HG03442 (cell line): Measurements from ENCODE around the gene GNB5.
"Not testable (repeated sequence)": the region's sequence is repeated elsewhere in the genome, so short reads cannot be mapped to it uniquely, and the experiment has no call there.

ENCODE experiments used
- ATAC-seq: cut with Tn5 transposase; IDR thresholded peaks from one replicate; pipeline ENCODE4 v1.9.1; 2021; ENCODE audit warnings: mild to moderate bottlenecking, moderate library complexity; ENCODE audit not compliant: unreplicated experiment

Gene GNB5

DNA sequence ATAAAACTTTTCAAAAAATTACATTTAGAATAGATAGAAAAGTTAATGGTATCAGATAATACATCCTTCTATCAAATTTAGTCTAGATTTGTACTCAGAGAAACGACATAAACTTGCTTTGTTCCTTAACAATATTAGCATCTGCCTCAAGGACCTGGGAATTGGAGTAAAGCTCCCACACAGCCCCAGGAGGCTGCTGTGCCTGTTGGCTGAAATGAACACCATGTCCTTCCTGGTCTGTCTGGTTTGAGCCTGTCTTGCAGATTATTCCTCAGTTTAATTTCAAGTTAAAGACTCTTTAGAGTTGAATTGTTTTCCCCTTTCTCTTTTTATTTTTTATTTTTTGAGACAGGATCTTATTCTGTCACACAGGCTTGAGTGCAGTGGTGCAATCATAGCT is 19.4 kb downstream of the GNB5 start:
- no peak for ATAC-seq

DNA sequence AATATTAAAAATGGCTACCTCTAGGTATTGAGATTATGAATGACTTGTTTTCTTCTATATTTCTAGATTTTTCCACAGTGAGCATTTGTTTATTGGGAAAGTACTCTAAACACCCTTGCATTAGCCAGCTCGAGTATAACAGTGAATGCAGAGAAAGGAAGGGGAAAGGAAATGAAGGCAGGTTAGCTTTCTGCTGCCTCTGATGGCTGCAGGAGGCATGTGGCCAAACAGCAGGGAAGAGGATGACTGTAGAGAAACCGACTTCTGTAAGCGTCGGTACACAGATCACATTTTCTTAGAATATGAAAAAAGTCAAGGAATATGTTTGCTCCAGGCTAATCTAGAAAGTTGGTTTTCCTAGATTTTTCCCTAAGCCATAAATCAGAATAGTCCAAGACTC is 19.8 kb downstream of the GNB5 start:
- no peak for ATAC-seq

DNA sequence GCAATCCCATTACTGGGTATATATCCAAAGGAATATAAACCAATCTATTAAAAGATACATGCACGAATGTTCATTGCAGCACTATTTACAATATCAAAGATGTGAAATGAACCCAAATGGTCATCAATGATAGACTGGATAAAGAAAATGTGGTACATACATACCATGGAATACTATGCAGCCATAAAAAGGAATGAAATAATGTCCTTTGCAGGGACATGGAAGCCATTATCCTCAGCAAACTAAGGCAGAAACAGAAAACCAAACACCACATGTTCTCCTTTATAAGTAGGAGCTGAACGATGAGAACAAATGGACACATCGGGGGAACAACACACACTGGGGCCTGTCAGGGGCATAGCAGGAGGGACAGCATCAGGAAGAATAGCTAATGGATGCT is 21.0 kb downstream of the GNB5 start:
- not testable (repeated sequence) for ATAC-seq

DNA sequence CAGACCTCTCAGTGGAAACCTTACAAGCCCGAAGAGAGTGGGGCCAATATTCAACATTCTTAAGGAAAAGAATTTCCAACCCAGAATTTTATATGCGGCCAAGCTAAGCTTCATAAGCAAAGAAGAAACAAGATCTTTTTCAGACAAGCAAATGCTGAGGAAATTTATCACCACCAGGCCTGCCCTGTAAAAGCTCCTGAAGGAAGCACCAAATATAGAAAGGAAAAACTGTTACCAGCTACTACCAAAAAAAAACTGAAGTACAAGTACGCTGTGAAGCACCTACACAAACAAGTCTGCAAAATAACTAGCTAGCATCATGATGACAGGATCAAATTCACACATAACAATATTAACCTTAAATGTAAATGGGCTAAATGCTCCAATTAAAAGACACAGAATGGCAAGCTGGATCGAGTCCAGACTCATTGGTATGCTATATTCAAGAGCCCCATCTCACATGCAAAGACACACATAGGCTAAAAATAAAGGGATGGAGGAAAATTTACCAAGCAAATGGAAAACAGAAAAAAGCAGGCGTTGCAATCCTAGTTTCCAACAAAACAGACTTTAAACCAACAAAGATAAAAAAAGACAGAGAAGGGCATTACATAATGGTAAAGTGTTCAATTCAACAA is 25.6 kb downstream of the GNB5 start:
- ATAC-seq: not testable (repeated sequence)

DNA sequence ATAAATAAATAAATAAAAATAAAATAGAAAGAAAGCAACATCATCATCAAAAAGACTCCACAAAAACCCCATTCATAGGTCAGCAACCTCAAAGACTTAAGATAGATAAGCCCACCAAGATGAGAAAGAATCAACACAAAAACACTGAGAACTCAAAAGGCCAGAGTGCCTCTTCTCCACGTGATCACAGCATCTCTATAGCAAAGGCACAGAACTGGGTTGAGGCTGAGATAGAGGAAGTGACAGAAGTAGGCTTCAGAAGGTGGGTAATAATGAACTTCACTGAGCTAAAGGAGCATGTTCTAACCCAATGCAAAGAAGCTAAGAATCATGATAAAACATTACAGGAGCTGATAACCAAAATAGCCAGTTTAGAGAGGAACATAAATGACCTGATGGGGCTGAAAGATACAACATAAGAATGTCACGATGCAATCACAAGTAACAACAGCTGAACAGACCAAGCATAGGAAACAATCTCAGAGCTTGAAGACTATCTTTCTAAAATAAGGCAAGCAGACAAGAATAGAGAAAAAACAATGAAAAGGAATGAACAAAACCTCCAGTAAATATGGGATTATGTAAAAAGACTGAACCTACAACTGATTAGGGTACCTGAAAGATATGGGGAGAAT is 26.4 kb downstream of the GNB5 start:
- ATAC-seq: no peak

DNA sequence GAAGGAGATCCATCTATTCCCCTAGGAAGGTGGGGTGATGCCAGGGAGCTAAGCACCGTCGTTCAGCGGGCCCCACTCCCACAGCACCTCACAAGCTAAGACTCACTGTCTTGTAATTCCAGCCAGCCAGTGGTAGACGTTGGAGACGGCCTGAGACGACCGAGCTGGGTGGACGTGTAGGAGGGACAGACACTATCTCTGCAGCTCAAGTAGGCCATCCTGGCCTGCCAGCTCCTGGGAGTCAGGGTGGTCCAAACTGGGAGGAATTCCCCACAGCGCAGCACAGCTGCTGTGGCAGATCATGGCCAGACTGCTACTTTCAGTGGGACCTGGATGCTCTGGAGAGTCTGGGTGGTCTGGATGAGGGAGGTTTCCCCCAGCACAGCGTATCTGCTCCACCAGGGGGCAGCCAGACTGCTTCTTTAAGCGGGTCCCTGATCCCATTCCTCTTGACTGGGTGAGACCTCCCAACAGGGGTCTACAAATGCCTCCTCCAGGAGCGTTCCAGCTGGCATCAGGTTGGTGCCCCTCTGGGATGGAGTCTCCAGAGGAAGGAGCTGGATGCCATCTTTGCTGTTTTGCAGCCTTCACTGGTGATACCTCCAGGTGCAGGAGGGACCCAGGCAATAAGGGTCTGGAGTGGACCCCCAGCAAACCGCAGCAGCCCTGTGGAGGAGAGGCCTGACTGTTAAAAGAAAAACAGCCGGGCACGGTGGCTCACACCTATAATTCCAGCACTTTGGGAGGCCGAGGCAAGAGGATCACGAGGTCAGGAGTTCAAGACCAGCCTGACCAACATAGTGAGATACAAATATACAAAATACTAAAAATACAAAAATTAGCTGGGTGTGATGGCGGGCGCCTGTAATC is 27.6 kb downstream of the GNB5 start:
- no peak for ATAC-seq

DNA sequence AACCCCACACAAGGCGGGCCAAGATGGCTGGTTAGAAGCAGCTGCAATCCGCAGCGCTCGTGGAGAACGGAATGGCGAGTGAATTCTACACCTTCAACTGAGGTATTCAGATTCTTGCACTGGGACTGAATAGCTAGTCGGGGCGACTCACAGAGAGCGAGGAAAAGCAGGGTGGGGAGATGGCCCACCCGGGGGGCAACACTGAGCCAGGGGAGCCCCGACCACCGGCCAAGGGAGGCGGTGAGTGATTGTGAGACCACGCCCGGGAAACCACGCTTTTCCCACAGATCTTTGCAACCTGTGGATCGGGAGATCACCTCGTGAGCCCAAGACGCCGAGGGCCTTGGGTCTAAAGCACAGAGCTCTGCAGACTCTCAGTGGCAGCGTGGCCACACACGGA is 28.3 kb downstream of the GNB5 start:
- ATAC-seq: no peak

DNA sequence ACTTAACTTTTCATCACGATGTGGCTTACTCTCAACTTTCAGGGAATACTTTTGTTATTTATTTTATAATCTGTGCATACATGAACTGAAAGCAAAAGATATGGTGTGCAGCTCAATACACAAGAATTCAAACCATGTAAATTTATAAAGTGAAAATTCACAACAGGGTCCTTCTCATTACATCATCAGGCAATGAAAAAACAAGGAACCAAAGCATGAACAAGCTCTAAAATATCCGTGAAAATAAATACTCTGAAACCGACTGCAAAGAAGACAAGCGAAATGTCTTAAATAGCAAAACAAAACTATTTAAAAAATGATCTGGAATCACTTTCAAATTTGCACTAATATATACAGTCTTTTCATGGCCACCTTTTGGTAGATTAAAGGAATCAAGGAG is 28.9 kb downstream of the GNB5 start:
- no peak for ATAC-seq

DNA sequence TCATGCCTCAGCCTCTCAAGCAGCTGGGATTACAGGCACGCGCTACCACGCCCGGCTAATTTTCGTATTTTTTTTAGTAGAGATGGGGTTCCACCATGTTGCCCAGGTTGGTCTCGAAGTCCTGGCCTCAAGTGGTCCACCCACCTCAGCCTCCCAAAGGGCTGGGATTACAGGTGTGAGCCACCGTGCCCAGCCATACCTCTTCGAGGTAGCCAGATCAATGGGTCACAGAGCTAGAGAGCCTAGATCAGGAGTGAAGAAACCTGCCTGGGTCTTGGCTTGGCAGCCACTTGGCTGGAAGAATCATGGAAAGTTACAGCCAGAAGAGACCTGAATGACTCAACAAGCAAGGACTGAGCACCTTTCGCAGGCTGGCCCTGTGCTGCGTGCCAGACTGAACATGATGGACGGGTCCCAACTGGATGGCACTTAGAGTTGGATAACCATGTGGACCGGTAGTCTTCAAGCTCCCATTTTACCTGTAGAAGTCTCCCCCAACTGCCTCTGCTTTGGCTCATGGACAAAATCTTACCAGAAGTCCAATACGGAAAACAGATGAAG is 29.7 kb downstream of the GNB5 start:
- ATAC-seq: no peak

DNA sequence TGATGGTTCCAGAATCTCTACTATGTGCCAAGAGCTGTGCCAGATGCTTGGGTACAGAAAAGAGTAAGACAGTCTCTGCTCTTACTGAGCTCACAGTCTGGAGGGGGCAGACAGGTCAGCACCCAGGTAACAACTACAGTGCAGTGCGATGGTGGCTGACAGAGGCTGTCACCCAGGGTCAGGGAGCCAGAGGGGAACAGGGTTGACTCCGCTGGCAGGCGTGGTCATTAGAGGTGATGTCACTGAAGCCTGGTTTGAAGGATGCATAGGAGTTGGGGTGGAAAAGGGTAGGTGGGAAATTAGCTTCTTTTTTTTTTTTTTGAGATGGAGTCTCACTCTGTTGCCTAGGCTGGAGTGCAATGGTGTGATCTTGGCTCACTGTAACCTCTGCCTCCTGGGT is 31.5 kb downstream of the GNB5 start:
- no peak for ATAC-seq

DNA sequence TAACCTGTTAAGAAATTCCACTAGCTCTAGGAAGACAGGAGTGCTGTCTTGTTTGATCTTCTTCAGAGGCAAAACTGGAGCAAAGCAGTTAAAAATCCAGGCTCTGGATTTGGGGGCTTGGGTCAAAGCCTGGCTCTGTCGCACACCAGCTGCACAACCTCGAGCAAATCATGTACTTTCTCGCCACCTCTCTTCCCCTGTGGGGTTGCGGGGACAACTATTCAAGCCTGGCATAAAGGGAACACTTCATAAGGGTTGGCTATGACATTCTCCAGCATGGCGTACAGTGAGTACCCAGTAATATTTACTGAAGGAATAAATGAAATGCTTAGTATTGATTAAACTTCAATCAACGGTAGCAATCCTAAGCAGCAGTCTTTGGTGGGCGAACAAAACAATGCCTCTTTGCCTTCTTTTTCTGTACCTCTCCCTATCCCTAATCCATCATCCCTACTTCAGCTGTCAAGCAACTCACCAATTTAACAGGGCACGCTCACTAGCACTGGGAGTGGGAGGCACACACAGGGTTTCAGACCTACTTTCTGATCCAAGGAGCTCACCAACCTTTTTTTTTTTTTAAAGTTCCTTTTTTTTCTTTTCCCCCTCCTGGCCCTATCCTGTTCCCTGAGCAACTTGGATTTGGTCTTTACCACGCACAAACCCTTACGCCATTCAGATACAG is 33.0 kb downstream of the GNB5 start:
- ATAC-seq: no peak

DNA sequence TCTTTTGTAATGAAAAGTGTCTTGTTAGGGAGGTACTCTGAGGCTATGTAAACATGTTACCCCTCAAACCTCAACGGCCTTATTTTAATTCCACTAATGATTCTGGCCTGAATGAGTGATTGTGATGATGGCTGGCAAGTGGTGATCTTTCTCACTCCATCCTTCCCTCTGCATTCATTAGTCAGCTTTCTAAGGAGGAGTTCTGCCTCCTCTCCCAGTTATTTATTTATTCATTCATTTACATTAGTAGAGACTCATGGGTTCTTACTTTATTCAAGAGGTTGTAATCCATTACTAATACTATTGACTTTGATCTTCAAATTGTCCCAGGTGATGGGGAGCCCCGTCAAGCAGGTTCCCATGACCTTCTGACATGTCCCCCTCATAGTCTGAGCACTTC is 35.3 kb downstream of the GNB5 start:
- no peak for ATAC-seq

DNA sequence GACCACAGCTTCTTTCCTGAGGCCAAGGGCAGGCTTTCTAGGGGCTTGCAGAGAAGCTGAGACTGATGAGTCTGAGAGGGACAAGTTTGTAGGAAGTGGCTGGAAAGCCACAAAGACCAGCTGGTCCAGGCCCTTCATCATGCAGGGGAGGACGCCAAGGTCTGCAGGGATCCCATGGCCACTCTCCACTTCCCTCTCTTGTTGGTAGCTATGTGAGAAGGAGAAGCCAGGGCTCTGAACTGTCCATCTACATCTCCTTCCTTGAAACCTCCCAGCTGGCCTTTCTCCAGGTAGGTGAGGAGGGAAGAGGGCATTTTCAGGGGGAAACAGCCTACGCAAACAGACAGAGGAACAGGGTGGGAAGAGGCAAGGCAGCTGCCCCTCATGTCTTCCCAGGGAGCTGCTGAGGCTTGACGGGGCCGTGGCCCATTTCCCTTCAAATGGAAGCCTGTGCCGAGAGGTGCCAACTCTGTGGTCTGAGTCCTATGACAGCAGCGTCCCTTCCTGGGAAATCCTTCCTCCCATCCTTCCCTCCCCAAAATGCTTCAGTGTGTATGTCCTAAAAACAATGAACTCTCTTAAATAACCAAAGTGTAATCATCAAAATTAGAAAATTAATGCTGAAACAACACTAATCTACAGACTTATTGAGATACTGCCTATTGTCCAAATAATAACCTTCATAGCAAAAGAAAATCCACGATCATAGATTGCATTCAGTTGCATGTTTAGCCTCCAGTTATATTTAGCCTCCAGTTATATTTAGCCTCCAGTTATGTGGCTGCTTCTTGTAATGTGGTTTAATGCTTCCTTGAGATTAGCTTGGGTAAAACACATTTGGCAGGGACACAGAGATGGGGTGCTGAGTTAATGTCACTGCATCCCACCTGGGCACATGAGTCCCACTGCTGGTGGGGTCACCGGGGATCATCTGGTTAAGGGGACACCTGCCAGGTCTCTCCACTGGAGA is 36.0 kb downstream of the GNB5 start:
- no peak for ATAC-seq

DNA sequence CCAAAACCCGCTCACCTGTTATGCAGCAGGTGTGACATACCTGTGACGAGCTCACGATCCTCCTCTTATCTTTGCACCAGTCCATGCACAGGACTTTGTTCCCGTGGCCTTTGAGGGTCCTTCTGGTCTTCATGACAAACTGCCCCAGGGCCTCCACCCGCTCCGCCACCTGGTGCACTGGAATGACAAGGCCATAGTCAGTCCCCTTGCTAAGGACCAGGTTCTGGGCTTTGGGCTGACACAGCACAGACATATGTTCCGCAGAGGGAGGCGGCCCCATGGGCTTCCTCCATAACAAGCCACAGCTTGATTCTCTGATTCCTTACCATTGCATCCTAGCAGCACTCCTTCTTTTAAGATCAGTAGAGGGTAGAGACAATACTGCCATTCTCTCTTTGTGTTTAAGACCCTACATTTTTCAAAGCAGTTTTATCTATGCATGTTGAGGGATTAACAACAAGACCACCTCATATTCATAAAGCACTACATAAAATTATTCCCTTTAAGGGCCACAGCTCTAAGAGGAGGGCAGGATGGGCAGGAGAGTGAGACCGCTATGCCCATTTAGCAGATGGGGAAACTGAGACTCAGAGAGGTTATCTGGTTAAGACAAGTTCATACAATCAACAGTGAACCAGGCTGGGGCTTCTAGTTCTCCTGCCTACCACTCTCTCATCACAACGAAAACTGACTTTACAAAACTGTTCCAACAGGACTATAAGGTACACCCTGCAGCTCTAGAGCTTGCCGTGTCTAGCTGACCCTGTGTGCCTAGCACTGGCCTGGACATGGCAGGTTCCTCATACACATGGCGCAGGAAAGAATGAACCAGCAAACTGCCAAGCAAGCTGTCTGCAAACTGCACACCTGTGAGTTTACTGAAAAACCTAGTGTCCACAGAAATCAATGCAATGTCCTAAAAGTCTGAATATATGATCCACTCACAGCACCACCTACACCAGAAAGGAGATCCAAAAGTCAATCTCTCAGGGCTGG is 37.0 kb downstream of the GNB5 start:
- ATAC-seq: no peak

DNA sequence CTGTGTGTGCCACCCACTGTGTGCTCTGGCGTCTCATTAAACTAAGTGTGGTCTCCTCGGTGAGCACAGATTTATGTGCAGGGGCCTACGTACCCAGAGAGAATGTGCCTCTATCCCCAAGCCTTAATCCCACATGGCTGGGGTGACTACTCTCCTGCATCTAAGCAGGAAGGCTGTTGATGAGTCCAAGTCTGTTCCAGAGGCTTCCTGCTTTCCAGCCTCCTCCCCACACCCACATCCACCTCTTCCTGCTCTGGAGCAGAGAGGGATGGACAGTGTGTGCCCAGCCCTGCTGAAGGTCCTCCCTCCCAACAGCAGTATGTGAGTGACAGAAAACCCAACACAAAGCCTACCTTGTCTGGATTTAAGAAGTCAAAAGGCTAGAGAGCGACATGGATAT is 39.8 kb downstream of the GNB5 start:
- no peak for ATAC-seq

DNA sequence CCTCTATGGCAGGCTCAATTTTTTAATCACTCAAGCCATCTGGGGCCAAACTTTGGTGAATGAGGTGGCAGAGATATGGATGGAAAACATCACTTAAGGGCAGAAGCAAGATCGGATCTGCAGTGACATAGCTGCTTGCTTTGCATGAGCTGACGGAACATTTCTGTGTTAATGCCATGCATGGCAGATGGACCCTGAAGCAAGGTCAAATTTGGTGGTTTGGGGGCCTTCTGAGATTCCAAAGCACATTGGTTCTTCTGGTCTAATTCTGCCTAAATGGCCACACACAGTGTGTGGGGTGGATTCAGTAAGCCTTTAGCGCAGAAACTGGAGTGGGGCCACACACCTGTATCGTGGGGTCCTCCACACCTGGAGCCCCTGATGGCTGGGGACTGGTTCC is 40.3 kb downstream of the GNB5 start:
- no peak for ATAC-seq

DNA sequence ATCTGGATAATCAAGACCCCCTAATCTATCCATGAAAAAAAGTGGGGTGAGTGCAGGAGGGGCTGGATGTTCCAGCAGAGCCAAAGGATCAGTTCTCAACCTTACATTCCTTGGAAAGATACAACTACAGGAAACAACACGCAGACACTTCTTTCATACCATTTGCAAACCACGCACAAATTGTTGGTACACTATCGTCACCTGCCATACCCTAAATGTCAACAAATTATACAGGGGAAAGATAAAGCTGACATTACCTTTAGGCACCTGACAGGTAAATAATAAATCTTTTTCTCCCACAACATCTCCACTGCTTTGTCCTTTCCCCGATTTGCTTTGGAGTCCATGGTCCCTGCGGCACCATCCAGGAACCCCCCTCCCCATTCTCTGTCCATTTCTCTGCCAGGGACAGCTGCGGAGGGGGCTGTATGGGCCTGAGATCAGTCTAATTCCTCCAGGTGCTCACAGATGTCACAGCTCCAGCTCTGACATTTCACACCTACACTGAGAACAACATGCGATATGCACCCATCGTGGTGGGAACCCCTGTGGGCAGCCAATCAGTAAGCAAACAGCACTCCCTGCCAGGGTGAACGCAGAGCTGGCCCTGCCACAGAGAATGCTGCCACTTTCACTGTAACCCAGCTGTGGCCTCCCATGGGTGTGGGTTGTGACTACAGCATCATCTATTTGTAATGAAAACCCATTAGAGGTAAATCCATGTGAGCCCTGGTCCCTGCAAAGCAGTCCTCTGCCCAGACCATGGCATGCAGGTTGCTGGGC is 41.0 kb downstream of the GNB5 start:
- ATAC-seq: no peak

DNA sequence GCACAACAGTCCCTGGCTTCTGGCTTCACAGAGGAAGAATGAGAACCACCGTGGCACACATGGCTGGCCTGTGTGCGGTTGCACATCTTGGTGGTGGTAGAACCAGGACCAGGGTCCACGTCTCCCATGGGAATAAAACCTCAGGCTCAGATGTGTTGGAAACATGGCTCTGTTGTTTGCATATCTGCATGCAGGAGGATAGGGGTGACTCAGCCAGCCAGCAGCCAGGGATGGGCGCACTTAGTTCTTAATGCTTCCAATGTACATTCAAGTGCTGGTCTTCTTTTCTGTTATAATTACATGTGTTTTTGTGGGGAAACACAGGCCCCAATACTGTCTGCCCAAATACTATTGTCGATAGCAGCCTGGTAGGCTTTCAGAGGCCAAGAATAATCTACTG is 42.8 kb downstream of the GNB5 start:
- ATAC-seq: no peak
